Memory B cell (primary cell): Measurements from ENCODE around the gene B4GALT7.

ENCODE experiments used
- ATAC-seq: fragments of 150-1000 bp; cut with Tn5 transposase; 2 replicates; pipeline ENCODE4 v1.10.0; 2021; ENCODE audit warnings: low read depth, mild to moderate bottlenecking, moderate library complexity
- DNase-seq, 2 donors: peaks; one replicate each; pipeline ENCODE4 v3.0.0; 2022; ENCODE audit warnings: low spot score in 2 of 2
- H3K27ac Mint-ChIP-seq: one replicate; pipeline ENCODE4 v1.8.0; 2022; ENCODE audit warnings: mild to moderate bottlenecking, moderate library complexity, mixed read lengths
- H3K27me3 Mint-ChIP-seq: one replicate; pipeline ENCODE4 v1.8.0; 2022; ENCODE audit warnings: mixed read lengths
- H3K36me3 Mint-ChIP-seq: one replicate; pipeline ENCODE4 v1.8.0; 2022; ENCODE audit warnings: mild to moderate bottlenecking, mixed read lengths
- H3K4me1 Mint-ChIP-seq: one replicate; pipeline ENCODE4 v1.8.0; 2022; ENCODE audit warnings: mixed read lengths
- H3K4me3 Mint-ChIP-seq: one replicate; pipeline ENCODE4 v1.8.0; 2022; ENCODE audit warnings: mild to moderate bottlenecking, moderate library complexity, mixed read lengths
- H3K9me3 Mint-ChIP-seq: one replicate; pipeline ENCODE4 v1.8.0; 2022; ENCODE audit warnings: mixed read lengths

Gene B4GALT7

GRCh38 chr5:177576169-177576568, 23.8 kb upstream of the B4GALT7 start:
- Mint-ChIP-seq H3K27ac (no peak overlapping the region), H3K36me3 (peaks cover 2% of the 10 kb centered on the region), H3K27me3 (no peaks in the 10 kb centered on the region), H3K9me3 (peaks cover 1% of the 10 kb centered on the region), H3K4me3 (no peak overlapping the region), H3K4me1 (no peaks in the 10 kb centered on the region)
- no peak for DNase-seq
- no peak for ATAC-seq

- ATAC-seq (no peak), DNase-seq (no peak)
- no peaks in the 10 kb centered on the region for H3K27me3 Mint-ChIP-seq
- H3K36me3 Mint-ChIP-seq = no peaks in the 10 kb centered on the region
- no peak overlapping the region for H3K27ac Mint-ChIP-seq
- H3K4me3 Mint-ChIP-seq = no peak overlapping the region
- no peaks in the 10 kb centered on the region for H3K9me3 Mint-ChIP-seq
- H3K4me1 Mint-ChIP-seq = no peaks in the 10 kb centered on the region
These were observed 21.6 kb upstream of the B4GALT7 start for GRCh38 chr5:177578316-177578715.

- no peak overlapping the region for H3K4me3 Mint-ChIP-seq
- no peak for DNase-seq
These were observed 11.5 kb upstream of the B4GALT7 start for GRCh38 chr5:177588413-177588909.

GRCh38 chr5:177590406-177590805, 9.5 kb upstream of the B4GALT7 start:
- DNase-seq = no peak
- Mint-ChIP-seq H3K4me1 (peaks cover 12% of the 10 kb centered on the region), H3K36me3 (peaks cover 17% of the 10 kb centered on the region), H3K4me3 (no peak overlapping the region), H3K27ac (no peak overlapping the region), H3K9me3 (no peaks in the 10 kb centered on the region), H3K27me3 (peaks cover 1% of the 10 kb centered on the region)
- ATAC-seq = no peak

More at GRCh38 chr5:177588413-177588909, 11.5 kb upstream of the B4GALT7 start:
- peaks cover 5% of the 10 kb centered on the region for H3K27me3 Mint-ChIP-seq
- peaks cover 9% of the 10 kb centered on the region for H3K4me1 Mint-ChIP-seq
- no peak overlapping the region for H3K27ac Mint-ChIP-seq
- no peak for ATAC-seq
- H3K9me3 Mint-ChIP-seq = no peaks in the 10 kb centered on the region
- peaks cover 2% of the 10 kb centered on the region for H3K36me3 Mint-ChIP-seq

DNA sequence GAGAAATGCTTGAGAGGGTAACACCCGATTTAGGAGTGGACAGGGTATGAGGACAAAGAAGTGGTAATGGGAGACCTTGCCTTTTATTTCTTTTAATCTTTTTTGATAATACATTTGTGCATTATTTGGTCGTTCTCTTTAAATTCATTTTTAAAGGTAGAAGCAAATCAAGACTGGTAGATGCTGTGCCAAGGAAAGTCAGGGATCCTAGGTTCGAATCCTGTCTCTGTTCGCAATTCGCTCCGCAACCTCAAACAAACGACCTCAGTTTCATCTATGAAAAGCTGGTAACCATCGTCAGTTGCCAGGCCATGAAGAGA, 8.3 kb upstream of the B4GALT7 start:
- peak overlapping the region; percentile 98 for H3K4me3 Mint-ChIP-seq
- DNase-seq (no peak), ATAC-seq (no peak)
- H3K27ac Mint-ChIP-seq = no peak overlapping the region
- no peaks in the 10 kb centered on the region for H3K9me3 Mint-ChIP-seq
- peaks cover 24% of the 10 kb centered on the region for H3K36me3 Mint-ChIP-seq
- peaks cover 1% of the 10 kb centered on the region for H3K27me3 Mint-ChIP-seq
- H3K4me1 Mint-ChIP-seq = peaks cover 9% of the 10 kb centered on the region

DNA sequence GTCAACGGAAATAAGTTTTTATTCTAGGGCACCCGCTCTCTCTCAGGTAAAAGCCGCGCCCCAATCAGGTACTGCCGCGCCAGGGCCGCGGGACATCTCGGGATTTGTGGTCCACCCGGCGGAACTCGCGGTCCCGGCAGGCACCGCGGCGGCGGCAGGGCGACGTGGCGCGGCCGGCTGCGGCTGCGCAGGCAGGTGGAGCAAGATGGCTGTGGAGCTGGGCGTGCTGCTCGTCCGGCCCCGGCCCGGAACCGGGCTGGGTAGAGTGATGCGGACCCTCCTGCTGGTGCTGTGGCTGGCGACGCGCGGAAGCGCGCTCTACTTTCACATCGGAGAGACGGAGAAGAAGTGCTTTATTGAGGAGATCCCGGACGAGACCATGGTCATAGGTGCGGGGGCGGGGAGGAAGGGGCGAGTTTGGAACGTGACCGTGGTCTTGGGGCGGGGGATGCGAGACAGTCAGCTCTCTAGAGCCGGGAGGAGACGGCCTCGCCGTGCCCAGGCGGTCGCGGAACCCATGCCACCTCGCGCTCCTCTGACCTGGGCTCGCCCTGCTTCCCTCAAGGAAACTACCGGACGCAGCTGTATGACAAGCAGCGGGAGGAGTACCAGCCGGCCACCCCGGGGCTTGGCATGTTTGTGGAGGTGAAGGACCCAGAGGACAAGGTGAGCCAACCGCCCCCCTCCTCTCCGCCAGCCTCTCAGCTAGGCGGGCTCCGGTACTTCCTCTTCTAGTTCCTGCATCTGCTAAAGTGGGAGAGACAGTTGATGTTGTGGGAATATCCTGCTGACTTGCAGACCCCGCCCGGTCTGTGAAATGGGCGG, 7.7 kb upstream of the B4GALT7 start, which contains the start of gene TMED9:
TMED9 (plus strand) TSS at position 194 of the 825 bp plus-strand sequence; CDS start at position 206, 12 bp downstream.
- Mint-ChIP-seq H3K4me3 (peak within 1 kb of the TSS; percentile 98), H3K27ac (peak within 1 kb of the TSS; percentile 84), H3K4me1 (peaks cover 9% of the 10 kb centered on the region), H3K9me3 (no peaks in the 10 kb centered on the region), H3K27me3 (peaks cover 1% of the 10 kb centered on the region), H3K36me3 (peaks cover 24% of the 10 kb centered on the region)
- peak; percentile 98 for ATAC-seq
- DNase-seq = peak; percentile 77 to 84

GRCh38 chr5:177592905-177593304, 7.0 kb upstream of the B4GALT7 start:
- ATAC-seq = no peak
- DNase-seq = no peak
- Mint-ChIP-seq H3K4me1 (peaks cover 9% of the 10 kb centered on the region), H3K9me3 (no peaks in the 10 kb centered on the region), H3K27me3 (peaks cover 1% of the 10 kb centered on the region), H3K4me3 (peak overlapping the region; percentile 98), H3K36me3 (peaks cover 24% of the 10 kb centered on the region), H3K27ac (no peak overlapping the region)

- H3K4me3 Mint-ChIP-seq = peak overlapping the region; percentile 73
- peaks cover 24% of the 10 kb centered on the region for H3K36me3 Mint-ChIP-seq
- H3K9me3 Mint-ChIP-seq = no peaks in the 10 kb centered on the region
- peaks cover 12% of the 10 kb centered on the region for H3K4me1 Mint-ChIP-seq
- ATAC-seq = no peak
- no peak for DNase-seq
- H3K27me3 Mint-ChIP-seq = peaks cover 1% of the 10 kb centered on the region
- peak overlapping the region; percentile 67 for H3K27ac Mint-ChIP-seq
These were observed 6.4 kb upstream of the B4GALT7 start for GRCh38 chr5:177593511-177593910.

DNA sequence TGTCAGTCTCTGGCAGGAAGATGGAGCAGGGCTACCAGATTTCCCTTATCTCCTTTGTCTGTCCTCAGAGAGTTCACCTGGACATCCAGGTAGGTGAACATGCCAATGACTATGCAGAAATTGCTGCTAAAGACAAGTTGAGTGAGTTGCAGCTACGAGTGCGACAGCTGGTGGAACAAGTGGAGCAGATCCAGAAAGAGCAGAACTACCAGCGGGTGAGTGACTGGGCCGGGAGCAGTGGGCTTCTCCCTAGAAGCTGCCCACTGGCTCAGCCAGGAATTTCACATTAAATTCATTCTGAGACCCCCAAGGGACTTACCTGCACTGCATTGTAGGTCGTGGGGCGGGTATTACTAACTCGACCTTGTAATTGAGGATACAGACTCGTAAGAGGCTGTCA, 5.9 kb upstream of the B4GALT7 start:
- Mint-ChIP-seq H3K27ac (no peak overlapping the region), H3K4me3 (no peak overlapping the region), H3K27me3 (peaks cover 1% of the 10 kb centered on the region), H3K9me3 (no peaks in the 10 kb centered on the region), H3K4me1 (peaks cover 15% of the 10 kb centered on the region), H3K36me3 (peaks cover 24% of the 10 kb centered on the region)
- no peak for DNase-seq
- ATAC-seq = no peak

DNA sequence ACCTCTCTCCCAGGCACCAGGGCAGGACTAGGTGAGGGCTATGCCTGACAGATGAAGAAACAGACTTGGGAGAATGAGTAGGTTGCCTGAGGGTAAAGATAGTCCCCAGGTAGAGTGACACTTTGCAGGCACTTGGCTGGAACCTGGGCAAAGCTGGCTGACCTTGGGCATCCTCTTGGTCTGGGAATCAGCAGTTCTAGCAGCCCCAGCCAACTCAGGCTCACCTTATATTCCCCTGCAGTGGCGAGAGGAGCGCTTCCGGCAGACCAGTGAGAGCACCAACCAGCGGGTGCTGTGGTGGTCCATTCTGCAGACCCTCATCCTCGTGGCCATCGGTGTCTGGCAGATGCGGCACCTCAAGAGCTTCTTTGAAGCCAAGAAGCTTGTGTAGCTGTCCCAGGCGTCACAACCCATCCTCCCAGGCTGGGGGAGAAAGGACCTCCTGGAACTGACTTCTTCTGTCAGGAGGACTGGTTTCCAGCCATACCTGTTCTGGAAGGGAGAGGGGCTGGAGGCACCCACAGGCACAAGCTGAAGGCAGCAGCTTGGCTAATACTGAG, 4.8 kb upstream of the B4GALT7 start:
- Mint-ChIP-seq H3K4me3 (no peak overlapping the region), H3K9me3 (no peaks in the 10 kb centered on the region), H3K36me3 (peaks cover 24% of the 10 kb centered on the region), H3K27me3 (peaks cover 1% of the 10 kb centered on the region), H3K27ac (no peak overlapping the region), H3K4me1 (peaks cover 17% of the 10 kb centered on the region)
- DNase-seq (no peak), ATAC-seq (no peak)

GRCh38 chr5:177595991-177596774, 3.7 kb upstream of the B4GALT7 start:
- Mint-ChIP-seq H3K4me1 (peaks cover 25% of the 10 kb centered on the region), H3K36me3 (peaks cover 24% of the 10 kb centered on the region), H3K27ac (no peak overlapping the region), H3K9me3 (no peaks in the 10 kb centered on the region), H3K4me3 (no peak overlapping the region), H3K27me3 (no peaks in the 10 kb centered on the region)
- ATAC-seq (no peak), DNase-seq (no peak)

GRCh38 chr5:177596775-177597238, 3.1 kb upstream of the B4GALT7 start:
- Mint-ChIP-seq H3K27me3 (no peaks in the 10 kb centered on the region), H3K4me3 (no peak overlapping the region), H3K36me3 (peaks cover 24% of the 10 kb centered on the region), H3K27ac (no peak overlapping the region), H3K4me1 (peaks cover 23% of the 10 kb centered on the region), H3K9me3 (no peaks in the 10 kb centered on the region)
- no peak for ATAC-seq
- no peak for DNase-seq

DNA sequence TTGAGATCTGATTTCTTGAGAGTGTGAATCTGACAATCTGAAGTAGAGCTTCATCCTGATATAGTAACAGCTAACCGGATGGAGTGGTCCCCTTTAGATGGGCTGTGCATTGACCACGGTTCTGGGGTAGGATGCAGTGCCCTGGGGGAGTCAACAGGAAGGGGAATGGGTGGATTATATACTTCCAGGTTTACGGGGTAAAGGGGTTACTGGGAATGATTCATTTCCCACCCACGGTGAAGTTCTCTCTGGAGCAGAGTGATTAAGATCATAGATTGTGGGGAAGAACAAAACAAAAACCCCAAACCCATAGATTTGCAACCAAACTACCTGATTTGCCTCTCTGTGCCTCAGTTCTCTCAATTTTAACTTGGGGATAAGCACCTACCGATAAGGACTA, 1.5 kb upstream of the B4GALT7 start:
- Mint-ChIP-seq H3K9me3 (no peaks in the 10 kb centered on the region), H3K4me3 (peak overlapping the region; percentile 79), H3K27ac (no peak overlapping the region), H3K4me1 (peaks cover 24% of the 10 kb centered on the region), H3K36me3 (peaks cover 22% of the 10 kb centered on the region), H3K27me3 (no peaks in the 10 kb centered on the region)
- ATAC-seq = no peak
- DNase-seq = no peak

- peak overlapping the region; percentile 92 for H3K4me3 Mint-ChIP-seq
- H3K36me3 Mint-ChIP-seq = peaks cover 8% of the 10 kb centered on the region
- H3K4me1 Mint-ChIP-seq = peaks cover 28% of the 10 kb centered on the region
- ATAC-seq (peak; percentile 18), DNase-seq (no peak)
- no peaks in the 10 kb centered on the region for H3K27me3 Mint-ChIP-seq
- H3K27ac Mint-ChIP-seq = peak overlapping the region; percentile 92
- H3K9me3 Mint-ChIP-seq = no peaks in the 10 kb centered on the region
These were observed 631 bp downstream of the B4GALT7 start for GRCh38 chr5:177600508-177601018.
